ENCODE data around the gene SH3PXD2A.

- TF ChIP-seq, protein P1, sequence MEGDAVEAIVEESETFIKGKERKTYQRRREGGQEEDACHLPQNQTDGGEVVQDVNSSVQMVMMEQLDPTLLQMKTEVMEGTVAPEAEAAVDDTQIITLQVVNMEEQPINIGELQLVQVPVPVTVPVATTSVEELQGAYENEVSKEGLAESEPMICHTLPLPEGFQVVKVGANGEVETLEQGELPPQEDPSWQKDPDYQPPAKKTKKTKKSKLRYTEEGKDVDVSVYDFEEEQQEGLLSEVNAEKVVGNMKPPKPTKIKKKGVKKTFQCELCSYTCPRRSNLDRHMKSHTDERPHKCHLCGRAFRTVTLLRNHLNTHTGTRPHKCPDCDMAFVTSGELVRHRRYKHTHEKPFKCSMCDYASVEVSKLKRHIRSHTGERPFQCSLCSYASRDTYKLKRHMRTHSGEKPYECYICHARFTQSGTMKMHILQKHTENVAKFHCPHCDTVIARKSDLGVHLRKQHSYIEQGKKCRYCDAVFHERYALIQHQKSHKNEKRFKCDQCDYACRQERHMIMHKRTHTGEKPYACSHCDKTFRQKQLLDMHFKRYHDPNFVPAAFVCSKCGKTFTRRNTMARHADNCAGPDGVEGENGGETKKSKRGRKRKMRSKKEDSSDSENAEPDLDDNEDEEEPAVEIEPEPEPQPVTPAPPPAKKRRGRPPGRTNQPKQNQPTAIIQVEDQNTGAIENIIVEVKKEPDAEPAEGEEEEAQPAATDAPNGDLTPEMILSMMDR (conservative IDR thresholded peaks at IDR 0.05 in 1 of 2, IDR thresholded peaks at IDR 0.05 in 1 of 2; ENCODE audit: extremely low read depth in 1 of 2, insufficient read depth in 1 of 2, low read depth in 1 of 2, low read length in 2 of 2), result no peak
- TF ChIP-seq EZH2 (IDR thresholded peaks at IDR 0.05; ENCODE audit: borderline replicate concordance, low read length), result no peak
Measured at GRCh38 chr10:103645141-103646054, 210.0 kb downstream of the SH3PXD2A start.

All from mammary epithelial cell (primary cell).